ENCODE measurements around the gene ABCB8.

GRCh38 chr7:151079199-151079910 lies 51.1 kb downstream of the ABCB8 start:
- TF ChIP-seq EZH2 (IDR thresholded peaks at IDR 0.05; ENCODE audit: borderline replicate concordance, insufficient read depth, low read depth, low read length, poor library complexity, severe bottlenecking) = no peak
- TF ChIP-seq CTCF (IDR thresholded peaks at IDR 0.05) = no peak
